Stimulated activated CD8-positive, alpha-beta memory T cell treated with anti-CD3 and anti-CD28 coated beads, Interleukin-4, amount 100 ng/mL, for 48 hours (primary cell): ENCODE measurements around the gene CAD.
"Not testable (repeated sequence)": the region's sequence is repeated elsewhere in the genome, so short reads cannot be mapped to it uniquely, and the experiment has no call there.

Experiments used
- DNase-seq: peaks from one replicate; pipeline ENCODE4 v3.0.0-alpha.2; 2020

The CAD gene

DNA sequence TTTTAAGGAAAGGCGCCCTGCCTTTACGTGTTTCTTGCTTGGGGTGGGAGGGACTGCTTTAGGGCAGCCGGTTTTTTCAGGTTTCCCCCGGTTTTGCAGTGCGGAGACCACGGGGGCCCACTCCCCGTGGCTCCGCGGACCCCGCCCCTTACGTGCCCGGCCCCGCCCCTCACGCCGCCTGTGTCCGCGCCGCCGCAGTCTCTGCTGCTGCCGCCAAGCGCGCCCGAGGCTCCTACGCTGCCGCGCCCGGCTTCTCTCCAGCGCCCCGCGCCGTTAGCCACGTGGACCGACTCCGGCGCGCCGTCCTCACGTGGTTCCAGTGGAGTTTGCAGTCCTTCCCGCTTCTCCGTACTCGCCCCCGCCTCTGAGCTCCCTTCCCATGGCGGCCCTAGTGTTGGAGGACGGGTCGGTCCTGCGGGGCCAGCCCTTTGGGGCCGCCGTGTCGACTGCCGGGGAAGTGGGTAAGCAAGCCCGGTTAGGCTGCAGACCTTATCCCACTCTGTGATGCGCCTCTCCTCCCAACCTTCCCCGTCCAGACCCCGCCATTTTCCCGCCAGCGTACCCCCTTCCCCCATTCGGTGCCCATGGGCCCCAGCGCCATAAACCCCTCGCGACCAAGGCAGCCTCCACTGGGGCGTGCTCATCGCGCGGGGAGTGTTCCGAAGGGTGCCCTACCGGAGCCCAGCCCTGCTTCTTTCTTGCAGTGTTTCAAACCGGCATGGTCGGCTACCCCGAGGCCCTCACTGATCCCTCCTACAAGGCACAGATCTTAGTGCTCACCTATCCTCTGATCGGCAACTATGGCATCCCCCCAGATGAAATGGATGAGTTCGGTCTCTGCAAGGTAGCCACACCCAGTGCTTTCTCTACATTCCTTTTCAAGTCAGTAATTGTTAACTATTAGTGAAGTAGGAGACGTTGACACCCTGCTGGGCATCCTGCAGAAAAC is at the start of gene CAD:
TSS of gene CAD (plus strand) at position 197 of the 949 bp plus-strand sequence. CDS start at position 380, 183 bp downstream.
- DNase-seq, result peak; percentile 93

DNA sequence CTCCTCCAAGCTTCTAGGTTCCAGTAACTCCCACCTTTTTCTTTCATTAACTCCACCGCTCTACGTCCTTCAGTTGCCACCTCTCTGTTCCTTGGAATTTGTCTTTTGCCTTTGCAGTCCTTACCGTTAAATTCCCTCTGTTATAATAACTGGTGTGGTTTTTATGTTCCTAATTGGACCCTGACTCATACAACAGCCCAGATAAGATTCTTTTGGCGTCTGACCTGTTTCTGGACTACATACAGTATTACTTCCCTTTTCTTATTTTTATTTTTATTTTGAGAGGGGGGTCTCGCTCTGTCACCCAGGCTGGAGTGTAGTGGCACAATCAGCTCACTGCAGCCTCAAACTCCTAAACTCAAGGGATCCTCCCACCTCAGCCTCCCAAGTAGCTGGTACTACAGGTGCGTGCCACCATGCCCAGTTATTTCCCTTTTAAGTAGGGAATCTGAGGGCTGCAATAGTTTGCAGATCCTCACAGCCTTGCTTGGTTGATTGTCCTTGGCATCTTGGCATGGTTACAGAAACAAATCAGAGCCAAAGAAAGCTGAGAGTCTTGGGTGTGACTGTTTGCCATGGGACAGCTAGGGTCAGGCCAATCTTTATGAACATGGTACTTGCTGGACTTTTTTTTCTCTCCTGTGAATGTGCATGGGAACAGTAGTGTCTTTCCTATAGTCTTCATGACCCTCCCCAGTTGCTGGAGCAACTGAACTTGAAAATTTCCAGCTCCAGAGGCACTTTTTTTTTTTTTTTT is 46.4 kb upstream of the CAD start:
- DNase-seq, result no peak

DNA sequence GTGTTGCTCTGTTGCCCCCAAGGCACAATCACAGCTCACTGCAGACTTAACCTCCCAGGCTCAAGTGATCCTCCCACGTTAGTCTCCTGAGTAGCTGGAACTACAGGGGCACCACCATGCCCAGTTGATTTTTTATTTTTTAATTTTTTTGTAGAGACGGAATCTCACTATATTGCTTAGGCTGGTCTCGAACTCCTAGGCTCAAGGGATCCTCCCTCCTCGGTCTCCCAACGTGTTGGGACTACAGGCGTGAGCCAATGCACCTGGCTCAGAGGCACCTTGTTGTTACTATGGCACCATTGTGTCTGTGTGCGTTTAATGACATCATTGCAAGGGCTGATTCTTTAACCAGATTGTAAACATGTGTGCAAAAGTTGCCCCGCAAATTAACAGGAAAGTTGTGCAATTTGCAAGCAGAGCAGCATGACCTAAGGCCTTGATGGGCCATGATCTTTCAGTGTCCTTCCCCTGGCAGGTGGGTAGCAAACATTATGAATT is 45.8 kb upstream of the CAD start:
- DNase-seq, result no peak

DNA sequence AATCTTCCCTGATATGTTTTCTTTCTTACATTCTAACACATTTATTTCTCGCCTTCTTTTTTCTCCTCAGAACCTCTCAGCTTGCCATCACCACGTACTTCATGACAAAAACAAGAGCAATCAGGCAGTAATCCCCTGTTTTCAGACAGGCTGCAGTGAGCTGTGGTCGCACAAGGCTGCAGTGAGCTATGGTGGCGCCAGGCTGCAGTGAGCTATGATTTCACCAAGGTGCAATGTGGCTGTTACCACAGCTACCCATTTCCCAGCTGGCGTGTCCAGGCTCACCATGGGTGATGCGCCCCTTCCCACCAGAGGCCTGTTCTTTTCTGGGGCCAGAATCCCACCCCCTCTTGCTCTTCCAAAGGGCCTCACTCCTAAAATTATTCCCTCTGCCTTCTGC is 42.5 kb upstream of the CAD start:
- no peak for DNase-seq

DNA sequence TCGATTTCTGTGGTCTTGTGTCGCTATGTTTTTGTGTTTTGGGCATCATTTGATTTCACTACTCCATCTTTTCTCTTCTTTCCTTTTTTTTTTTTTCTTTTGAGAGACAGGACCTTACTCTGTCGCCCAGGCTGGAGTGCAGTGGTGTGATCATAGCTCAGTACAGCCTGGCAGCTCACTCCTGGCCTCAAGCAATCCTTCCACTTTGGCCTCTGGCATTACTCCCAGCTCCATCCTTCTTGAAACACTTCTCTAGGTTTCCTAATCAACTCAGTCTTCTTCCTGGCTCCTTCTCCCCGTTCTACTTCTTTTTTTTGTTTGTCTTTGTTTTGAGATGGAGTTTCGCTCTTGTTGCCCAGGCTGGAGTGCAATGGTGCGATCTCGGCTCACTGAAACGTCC is 41.8 kb upstream of the CAD start:
- no peak for DNase-seq

DNA sequence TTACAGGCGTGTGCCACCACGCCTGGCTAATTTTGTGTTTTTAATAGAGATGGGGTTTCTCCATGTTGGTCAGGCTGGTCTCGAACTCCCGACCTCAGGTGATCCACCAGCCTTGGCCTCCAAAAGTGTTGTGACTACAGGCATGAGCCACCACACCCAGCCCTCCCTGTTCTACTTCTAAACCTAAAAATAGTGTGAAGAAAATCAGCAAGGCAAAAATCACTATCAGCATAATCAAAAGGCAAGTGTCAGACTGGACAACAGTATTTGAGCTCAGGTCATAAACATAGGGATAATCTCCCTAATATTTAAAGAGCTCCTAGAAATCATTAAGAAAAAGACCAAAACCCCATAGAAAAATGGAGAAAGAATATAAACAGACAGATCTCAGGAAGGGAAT is 41.4 kb upstream of the CAD start:
- not testable (repeated sequence) for DNase-seq

DNA sequence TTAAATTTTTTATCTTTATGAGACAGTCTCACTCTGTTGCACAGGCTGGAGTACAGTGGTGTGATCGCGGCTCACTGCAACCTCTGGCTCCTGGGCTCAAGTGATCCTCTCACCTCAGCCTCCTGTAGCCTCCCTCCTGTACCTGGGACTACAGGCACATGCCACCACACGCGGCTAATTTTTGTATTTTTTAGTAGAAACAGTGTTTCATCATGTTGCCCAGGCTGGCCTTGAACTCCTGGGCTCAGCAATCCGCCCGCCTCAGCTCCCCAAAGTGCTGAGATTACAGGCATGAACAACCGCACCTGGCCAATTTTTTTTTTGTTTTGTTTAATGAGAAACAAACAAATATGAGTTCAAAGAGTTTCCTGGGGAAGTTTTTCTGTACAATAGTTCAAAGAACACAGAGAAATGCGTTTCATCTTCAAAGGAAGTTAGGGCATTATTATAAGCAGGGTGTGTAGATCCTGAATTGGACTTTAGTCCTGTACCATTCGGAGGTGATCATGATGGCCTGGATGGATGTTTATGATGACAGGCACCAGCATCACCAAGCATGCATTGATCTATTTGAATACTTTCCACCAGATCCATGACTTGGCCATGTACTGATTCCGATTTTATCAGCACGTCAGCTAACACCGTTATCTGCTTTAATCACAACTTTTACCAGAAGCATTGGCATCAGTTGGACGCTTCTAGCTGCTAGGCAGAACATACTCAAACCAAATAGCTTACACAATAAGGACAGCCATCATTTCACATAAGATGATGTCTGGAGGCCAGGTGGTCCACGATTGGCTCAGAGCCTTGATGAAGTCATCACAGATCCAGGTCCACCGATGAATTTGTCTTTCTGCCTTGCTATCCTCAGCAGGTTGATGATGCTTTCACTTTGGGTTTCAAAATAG is 39.5 kb upstream of the CAD start:
- DNase-seq, result no peak

DNA sequence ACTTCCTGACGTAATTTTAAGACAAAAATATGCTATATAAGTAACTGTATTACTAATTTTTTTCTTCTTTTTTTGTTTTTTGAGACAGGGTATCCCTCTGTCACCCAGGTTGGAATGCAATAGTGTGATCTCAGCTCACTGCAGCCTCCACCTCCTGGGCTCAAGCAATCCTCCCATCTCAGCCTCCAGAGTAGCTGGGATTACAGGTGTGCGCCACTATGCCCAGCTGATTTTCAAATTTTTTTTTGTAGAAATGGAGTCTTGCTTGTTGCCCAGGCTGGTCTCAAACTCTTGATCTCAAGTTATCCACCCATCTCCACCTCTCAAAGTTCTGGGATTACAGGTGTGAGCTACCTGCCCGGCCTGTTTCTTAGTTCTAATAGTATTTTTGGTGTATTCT is 38.7 kb upstream of the CAD start:
- no peak for DNase-seq

DNA sequence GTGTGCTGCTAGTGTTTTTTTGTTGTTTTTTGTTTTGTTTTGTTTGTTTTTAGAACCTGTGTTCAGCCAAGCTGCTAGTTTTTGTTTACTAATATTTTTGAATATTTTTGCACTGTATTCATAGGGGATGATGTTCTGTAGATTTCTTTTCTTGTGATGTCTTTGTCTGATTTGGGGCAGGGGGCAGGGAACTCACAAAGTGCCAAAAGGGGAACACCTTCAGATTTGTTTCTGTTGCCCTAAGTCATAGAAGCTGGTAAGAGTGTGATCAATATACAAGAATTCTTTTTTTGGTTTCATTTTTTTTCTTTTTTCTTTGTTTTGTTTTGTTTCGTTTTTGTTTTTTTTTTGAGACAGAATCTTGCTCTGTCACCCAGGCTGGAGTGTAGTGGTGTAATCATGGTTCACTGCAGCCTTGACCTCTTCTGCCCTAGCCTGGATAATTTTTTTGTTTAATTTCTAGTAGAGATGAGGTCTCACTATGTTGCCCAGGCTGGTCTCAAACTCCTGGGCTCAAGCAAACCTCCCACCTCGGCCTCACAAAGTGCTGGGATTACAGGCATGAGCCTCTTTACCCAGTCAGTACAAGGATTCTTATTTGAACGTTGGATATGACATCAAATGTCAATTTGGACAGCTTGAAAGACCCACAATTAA is 37.7 kb upstream of the CAD start:
- DNase-seq, result no peak

DNA sequence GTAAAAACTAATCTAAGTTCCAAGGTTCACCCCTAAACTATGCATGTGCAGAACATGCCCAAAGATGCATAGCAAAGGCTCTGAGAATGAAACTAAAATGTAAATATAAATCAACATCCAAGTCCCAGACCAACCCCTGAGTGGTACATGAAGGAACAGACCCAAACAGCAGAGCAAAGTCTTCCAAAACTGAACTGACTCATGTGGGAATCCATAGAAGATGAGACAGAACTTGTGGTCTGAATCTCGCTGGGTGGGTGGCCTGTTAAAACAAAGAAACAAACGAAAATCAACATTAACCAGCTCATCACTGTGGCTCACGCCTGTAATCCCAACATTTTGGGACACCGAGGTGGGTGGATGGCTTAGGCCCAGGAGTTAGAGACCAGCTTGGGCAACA is 34.8 kb upstream of the CAD start:
- no peak for DNase-seq

DNA sequence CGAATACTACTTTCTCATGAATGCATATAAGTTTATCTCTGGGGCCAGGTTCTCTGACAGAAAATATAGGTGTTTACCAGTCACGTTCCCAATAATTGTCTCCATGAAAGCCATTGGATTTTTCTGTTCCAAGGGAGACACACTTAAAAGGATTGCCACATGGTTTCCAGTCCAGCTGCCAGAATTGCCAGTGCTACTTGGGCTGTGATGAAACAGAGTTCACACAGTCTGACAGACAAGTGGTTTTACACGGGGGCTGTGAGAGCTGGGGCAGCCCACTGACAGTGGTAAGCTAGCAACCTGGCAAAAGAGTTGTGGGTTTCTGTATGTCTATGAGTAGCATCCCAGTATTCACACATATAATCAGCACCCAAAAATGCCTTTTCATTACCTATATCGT is 33.1 kb upstream of the CAD start:
- no peak for DNase-seq

DNA sequence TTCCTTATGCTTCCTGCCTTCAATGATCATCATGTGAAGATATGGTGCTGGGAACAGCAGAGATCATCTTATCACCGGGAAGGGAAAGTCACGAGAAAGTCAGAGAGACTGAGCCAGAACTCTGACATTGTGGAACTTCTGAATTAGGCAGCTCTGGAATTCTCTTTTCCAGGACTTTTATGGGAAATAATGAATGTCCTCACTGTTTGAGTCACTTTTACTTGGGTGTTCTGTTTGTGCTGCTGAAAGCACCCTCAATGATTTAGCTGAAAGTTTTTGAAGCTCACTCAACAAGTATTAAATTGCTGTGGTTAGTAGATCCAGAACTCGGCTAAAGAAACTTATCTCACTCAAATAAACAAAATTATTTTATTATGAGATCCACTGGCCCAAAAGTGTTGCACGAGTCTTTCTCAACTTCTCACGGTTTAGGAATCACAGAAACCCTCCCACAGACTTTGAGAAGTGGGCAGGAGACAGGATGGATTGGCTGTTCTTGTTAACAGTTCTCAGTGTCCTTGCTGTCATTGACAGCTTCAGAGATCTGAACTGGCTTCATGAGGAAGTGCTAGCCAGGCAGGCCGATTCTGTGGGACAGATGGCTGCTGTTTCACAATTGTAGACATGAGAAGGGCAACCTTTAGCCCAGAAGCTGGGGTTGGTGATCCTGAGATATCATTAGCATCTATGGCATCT is 31.7 kb upstream of the CAD start:
- DNase-seq, result no peak

DNA sequence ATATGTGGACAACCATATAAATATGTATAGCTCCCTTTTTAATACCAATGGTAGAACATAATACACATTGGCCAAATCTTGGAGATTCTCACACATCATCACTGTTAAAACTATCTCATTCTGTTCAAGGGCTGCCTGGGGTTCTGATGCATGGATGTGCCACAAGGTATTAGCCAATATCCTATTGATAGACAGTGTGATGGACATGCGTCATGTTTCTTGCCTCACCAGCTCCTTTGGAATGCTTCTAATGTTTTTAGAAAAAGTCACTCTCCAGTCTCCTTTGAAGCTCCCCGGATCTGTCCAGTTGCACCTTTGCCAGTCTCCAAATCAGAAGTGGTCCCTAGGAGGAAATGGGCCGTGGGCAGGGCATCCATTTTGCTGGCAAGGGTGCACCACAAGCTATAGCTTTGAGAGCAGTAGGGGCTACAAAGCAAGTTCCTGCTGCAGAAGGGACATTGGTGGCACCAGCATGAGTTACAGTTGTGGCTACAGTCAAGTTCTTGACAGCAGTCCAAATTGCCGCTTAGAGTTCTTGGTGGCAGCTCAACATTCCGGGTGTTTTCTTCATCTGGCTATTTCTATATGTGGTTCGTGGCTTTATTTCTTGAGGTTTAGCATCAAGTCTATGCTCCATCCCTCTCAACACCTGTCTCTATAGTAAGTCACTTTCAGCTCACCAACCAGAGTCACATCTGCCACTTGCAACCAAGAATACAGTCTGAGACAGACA is 30.4 kb upstream of the CAD start:
- DNase-seq, result no peak

DNA sequence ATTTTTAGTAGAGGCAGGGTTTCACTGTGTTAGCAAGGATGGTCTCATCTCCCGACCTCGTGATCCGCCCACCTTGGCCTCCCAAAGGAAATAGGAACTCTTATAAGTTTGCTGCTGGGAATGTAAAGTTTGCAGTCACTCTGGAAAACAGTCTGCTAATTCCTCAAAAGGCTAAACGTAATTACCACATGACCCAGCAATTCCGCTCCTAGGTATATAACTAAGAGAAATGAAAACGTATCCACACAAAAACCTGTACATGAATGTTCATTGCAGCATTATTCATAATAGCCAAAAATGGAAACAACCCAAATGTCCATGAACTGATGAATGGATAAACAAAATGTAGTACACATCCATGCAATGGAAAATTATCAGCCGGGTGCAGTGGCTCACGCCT is 27.2 kb upstream of the CAD start:
- DNase-seq, result no peak

DNA sequence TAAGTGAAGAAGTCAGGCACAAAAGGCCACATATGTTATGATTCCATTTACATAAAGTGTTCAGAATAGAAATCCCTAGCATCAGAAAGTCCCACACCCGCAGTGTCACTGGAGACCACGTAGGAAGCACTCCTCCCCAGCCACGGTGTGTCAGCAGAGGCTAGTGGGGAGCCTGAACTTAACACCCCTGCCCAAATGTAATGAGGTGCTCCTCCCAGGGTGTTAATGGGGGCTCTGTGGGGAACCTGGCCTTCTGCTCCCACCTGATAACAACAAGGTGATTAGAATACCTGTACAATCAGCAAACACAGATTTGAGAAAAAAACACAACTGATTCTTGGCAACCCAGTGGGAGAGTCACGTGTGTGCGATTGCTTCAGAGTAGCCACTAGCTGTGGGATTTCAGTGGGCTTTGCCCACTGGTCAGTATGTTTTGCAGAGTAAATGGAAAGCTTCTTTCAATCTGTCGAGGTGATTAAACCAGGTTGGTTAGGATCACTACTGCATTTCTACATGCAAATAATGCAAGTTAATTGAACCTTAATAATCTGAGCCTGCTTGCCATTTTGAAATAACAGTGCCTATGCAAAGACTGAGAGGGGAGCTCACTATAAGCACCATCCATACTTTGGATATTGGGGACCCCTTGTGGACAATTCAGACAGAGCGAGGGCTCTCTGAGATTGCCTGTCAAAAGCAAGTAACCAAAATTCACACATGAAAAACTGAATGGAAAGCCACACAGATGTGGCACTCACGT is 25.9 kb upstream of the CAD start:
- peak; percentile 42 for DNase-seq

DNA sequence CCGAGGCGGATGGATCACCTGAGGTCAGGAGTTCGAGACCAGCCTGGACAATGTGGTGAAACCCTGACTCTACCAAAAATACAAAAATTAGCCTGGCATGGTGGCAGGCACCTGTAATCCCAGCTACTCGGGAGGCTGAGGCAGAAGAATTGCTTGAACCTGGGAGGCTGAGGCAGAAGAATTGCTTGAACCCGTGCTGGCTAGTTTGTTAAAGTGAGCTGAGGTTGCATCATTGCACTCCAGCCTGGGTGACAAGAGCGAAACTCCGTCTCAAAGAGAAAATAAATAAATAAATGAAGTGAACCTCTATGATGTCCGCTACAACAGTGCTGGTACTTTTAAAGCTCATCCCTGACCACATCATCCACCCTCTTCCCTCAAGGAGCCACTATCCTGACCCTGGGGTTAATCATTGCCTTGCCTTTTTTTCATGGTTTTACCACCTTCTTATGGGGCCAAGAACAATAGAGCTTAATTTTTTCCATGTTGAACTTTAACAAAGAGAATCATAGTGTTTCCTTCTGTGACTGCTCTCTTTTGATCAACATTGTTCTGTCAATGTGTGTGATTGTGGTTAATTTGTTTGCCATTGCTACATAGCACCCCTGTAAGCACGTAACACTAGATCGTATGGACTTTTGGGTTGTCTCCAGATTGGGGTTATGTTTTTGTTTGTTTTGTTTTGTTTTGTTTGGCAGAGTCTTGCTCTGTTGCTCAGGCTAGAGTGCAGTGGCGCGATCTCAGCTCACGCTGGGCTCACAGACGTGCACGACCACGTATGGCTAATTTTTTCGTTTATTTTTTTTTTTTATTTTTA is 22.4 kb upstream of the CAD start:
- no peak for DNase-seq

DNA sequence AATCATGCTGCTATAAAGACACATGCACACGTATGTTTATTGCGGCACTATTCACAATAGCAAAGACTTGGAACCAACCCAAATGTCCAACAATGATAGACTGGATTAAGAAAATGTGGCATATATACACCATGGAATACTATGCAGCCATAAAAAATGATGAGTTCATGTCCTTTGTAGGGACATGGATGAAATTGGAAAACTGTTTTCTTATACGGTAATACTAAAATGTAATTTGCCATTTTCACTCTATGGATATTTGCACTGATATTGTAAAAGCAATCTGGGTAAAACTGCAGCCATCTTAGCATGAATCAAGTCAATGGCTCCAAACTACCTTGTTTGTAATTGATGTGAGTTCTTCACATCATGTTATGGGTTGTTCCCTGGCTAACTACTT is 21.4 kb upstream of the CAD start:
- not testable (repeated sequence) for DNase-seq

DNA sequence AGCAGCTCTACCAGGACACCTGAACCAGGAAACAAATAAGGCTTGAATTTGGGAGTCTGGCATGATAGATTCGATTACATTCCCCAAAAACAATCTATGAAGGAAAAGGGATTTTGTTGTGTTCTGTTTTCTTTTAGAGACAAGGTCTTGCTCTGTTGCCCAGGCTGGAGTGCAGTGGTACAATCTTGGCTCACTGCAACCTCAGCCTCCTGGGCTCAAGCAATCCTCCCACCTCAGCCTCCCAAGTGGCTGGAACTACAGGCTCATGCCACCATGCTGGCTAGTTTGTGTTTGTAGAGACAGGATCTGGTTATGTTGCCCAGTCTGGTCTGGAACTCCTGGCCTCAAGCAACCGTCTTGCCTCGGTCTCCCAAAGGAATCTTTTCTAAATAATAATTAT is 19.1 kb upstream of the CAD start:
- not testable (repeated sequence) for DNase-seq

DNA sequence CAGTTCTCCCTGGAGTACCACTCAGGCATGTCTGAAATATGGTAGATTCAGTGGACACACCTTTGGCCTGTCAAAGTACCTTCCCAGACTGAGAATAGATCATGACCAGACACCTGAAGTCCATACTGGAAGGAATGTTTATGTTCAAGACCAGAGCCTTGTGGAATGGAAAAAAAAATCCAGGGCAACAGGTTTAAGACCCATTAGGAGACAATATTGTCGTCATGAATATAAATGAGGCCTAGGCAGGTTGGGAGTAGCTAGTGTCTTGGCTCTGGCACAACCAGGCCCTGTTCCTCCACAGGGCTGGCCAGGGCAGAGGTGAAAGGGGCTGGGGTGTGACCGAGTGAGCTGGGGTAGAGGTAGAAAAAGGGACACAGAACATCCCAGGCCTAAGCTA is 18.5 kb upstream of the CAD start:
- DNase-seq, result no peak
